ENCODE measurements around the gene ANXA10. TPM values are rescaled to one million over a fixed set of nuclear protein-coding genes. Genes with fewer than 3 reads are reported as not detected.

Gene ANXA10
- total and polyA plus RNA-seq, 2 of the 8 experiments (the other 6 are each of a cell fraction or from before 2014, with no cell fraction given), result not detected

DNA sequence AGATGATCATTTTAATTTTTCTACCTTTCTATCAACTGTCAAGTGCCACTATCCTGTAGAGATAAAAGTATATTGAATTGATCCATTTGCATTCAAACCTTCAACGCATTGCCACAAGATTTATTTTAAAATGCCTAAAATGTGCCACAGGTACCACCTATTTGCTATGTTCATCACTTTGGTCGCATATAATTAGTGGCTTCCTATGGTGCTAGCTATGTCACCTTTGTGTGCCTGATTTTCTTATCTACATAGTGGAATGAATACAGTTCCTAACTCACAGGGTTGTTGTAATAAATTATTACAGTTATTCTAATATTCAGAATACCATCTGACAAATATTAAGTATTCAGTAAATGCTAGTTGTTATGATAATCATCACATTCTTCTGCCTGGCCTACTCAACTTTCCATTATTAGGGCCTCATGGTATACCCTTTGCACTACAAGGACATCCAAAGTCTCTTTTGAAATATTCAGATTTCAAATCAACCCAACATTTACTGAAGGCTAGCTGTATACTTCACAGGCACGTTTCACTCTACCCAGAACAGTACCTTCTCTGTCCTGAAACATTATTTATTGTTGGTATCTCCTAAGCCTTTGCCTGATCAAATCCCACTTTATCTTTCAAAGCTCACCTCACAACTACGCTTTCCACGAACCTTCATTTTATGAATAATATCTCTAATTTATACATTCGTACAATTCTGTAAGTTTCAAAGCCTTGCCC, 62.4 kb downstream of the ANXA10 start:
- Histone ChIP-seq H2BK120ac (replicated peaks; ENCODE audit: low read depth, low read length) (no peak overlapping the region), H3K18ac (ENCODE audit: extremely low read depth, low read length) (no peak overlapping the region), H3K23me2 (ENCODE audit: low read depth, low read length) (no peaks in the 10 kb centered on the region), H3K4me3 (ENCODE audit: extremely low read depth in 1 of 4, insufficient read depth in 2 of 4, low read depth in 3 of 4, low read length in 4 of 4) (no peak overlapping the region), H3K4me2 (ENCODE audit: insufficient read depth in 1 of 2, low read depth in 2 of 2, low read length in 2 of 2) (no peak overlapping the region), H4K8ac (ENCODE audit: extremely low read depth, insufficient read depth, low read length) (no peak overlapping the region), H3K27ac (ENCODE audit: low read depth, low read length) (no peak overlapping the region), H2AK5ac (ENCODE audit: low read depth, low read length) (no peak overlapping the region), H3K36me3 (ENCODE audit: control insufficient read depth in 2 of 4, insufficient read depth in 4 of 4, low read length in 3 of 4) (no peaks in the 10 kb centered on the region), H3K9me3 (ENCODE audit: insufficient read depth in 2 of 2, low read depth in 1 of 2, low read length in 1 of 2) (no peaks in the 10 kb centered on the region), H3K27me3 (replicated peaks in 1 of 4; ENCODE audit: control insufficient read depth in 3 of 4, extremely low read depth in 1 of 4, insufficient read depth in 3 of 4, low read length in 3 of 4) (no peaks in the 10 kb centered on the region), H4K5ac (ENCODE audit: insufficient read length, low read depth, low read length) (no peak overlapping the region), H3K56ac (replicated peaks; ENCODE audit: insufficient read length, low read depth, low read length) (no peak overlapping the region), H2AFZ (ENCODE audit: low read length) (no peak overlapping the region), H2BK12ac (ENCODE audit: low read depth, low read length) (no peak overlapping the region), H2BK5ac (ENCODE audit: low read depth, low read length) (no peak overlapping the region), H4K20me1 (replicated peaks in 1 of 2; ENCODE audit: control insufficient read depth in 1 of 2, insufficient read depth in 2 of 2, low read length in 2 of 2) (no peaks in the 10 kb centered on the region), H3K23ac (ENCODE audit: insufficient read length) (no peak overlapping the region), H3K14ac (ENCODE audit: insufficient read length) (no peak overlapping the region), H2BK20ac (ENCODE audit: low read length) (no peak overlapping the region), H3K79me2 (ENCODE audit: control insufficient read depth in 1 of 2, insufficient read depth in 2 of 2, low read length in 2 of 2) (no peaks in the 10 kb centered on the region), H3K79me1 (ENCODE audit: low read depth, low read length) (no peaks in the 10 kb centered on the region), H3K4me1 (replicated peaks in 1 of 4; ENCODE audit: control insufficient read depth in 3 of 4, insufficient read depth in 4 of 4, low read length in 3 of 4) (peaks cover 7 to 13% (median 11%) of the 10 kb centered on the region in 4 experiments; a peak in 5 of 7 replicates), H2BK15ac (ENCODE audit: low read length) (no peak overlapping the region), H4K91ac (replicated peaks; ENCODE audit: insufficient read length, low read length) (no peak overlapping the region), H3K9ac (replicated peaks in 1 of 4; ENCODE audit: extremely low read depth in 1 of 4, low read depth in 3 of 4, low read length in 3 of 4) (no peak overlapping the region), H3K4ac (replicated peaks; ENCODE audit: insufficient read length, low read depth, low read length) (no peak overlapping the region)
- 84 to 100% methylated on average over 3 to 6 of the region's 6 CpGs for WGBS, 2 experiments (ENCODE audit: extremely low coverage in 1 of 2, insufficient coverage in 1 of 2, insufficient read length in 1 of 2, insufficient replicate concordance in 2 of 2, low coverage in 1 of 2, low lambda C conversion rate in 2 of 2, missing lambda C conversion rate in 1 of 2)
- CTCF ChIA-PET (ENCODE audit: partially characterized antibody), result interaction anchor here (0.6 to 2.4 kb wide), 21 partner anchors 9 to 710 kb away, joined by 3 to 21 read pairs (median 4); no protein-coding TSS in a partner anchor
- POLR2A ChIA-PET (ENCODE audit: partially characterized antibody), result no interaction called here
- DNase-seq (ENCODE audit: low read depth in 1 of 2, low spot score in 2 of 2) (no peak), FAIRE-seq (no peak)
- TF ChIP-seq NRF1 (IDR thresholded peaks at IDR 0.05; ENCODE audit: low read depth, low read length) (no peak), CBX8 (IDR thresholded peaks at IDR 0.05; ENCODE audit: borderline replicate concordance, low read depth, low read length) (no peak), POLR2AphosphoS5 (IDR thresholded peaks at IDR 0.05; ENCODE audit: low read depth, low read length) (no peak), TAF7 (optimal IDR thresholded peaks at IDR 0.05; ENCODE audit: borderline replicate concordance, low read depth, low read length) (no peak), CHD1 (IDR thresholded peaks at IDR 0.05; ENCODE audit: low read depth, low read length) (no peak), HDAC6 (IDR thresholded peaks at IDR 0.05; ENCODE audit: low read depth, low read length) (no peak), RAD21 (IDR thresholded peaks at IDR 0.05 in 1 of 2, conservative IDR thresholded peaks at IDR 0.05 in 1 of 2; ENCODE audit: low read depth in 2 of 2, low read length in 2 of 2) (no peak), CTBP2 (IDR thresholded peaks at IDR 0.05; ENCODE audit: borderline replicate concordance, insufficient read depth, insufficient read length, low read length) (no peak), JUN (IDR thresholded peaks at IDR 0.05; ENCODE audit: low read depth, low read length) (no peak), SRF (IDR thresholded peaks at IDR 0.05; ENCODE audit: low read depth, low read length) (no peak), BACH1 (IDR thresholded peaks at IDR 0.05; ENCODE audit: low read length) (no peak)

Data from H1 (cell line).